GM21825 (cell line): Measurements from ENCODE around the gene KLK15.

ENCODE experiments used
- ATAC-seq: cut with Tn5 transposase; IDR thresholded peaks from one replicate; pipeline ENCODE4 v1.9.1; 2021; ENCODE audit warnings: mild to moderate bottlenecking, moderate library complexity; ENCODE audit not compliant: unreplicated experiment

KLK15 gene

DNA sequence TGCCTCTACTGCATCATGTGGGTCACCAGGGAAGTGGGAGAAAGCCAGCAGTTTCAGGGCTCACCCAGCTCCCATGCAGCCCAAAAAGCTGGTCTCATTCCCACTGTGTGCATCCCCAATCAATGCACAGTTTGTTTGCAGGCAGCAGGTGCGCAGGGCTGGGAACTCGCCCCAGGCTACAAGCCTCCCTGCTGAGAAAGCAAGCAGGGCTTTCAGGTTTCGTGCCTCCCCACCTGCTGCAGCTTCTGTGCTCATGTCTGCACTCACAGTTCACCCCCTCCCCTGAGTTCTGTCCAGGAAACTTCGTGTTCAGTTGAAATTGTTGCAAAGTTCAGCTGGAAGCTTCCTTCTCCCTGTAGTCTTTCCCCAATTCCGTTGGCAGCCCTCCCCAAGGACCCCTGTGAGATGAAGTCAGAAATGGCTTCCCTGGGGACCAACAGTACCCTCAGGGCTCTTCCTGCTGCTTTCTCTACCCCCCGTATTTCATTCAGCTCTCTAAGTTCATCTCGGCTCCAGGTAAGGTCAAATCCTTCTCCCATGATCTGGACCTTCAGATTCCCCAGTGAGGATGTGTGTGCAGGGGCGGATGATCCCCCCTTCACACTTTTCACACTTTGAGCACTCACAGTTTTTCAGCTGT, 11.0 kb upstream of the KLK15 start:
- no peak for ATAC-seq

DNA sequence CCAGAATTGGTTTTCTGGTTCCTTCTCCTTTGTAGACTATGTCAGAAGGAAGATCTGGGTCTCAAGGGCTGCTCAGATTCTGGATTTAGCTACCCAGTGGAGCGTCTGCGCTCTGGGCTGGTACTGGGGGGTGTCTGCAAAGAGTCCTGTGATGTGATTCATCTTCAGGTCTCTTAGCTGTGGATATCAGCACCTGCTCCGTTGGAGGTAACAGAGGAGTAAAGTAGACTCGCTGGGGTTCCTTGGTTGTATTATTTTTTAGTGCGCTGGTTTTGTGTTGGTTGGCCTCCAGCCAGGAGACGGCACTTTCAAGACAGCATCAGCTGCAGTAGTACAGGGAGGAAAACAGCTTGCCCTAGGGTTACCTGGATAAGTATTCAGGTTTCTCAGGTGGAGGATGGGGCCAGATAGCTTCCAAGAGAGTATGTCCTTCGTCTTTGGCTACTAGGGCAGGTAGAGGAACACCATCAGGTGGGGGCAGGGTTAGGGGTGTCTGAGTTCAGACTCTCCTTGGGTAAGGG, 10.4 kb upstream of the KLK15 start:
- no peak for ATAC-seq

DNA sequence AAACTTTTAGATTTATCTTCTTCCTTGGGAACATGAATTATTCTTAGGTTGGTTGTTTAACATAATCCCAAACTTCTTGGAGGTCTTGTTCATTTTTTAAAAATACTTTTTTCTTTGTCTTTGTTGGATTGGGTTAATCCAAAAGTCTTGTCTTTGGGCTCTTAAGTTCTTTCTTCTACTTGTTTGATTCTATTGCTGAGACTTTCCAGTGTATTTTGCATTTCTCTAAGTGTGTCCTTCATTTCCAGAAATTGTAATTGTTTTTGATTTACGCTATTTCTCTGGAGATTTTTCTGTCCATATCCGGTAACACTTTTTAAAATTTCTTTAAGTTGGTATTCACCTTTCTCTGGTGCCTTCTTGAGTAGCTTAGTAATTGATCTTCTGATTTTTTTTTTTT, 9.8 kb upstream of the KLK15 start:
- ATAC-seq, result no peak

DNA sequence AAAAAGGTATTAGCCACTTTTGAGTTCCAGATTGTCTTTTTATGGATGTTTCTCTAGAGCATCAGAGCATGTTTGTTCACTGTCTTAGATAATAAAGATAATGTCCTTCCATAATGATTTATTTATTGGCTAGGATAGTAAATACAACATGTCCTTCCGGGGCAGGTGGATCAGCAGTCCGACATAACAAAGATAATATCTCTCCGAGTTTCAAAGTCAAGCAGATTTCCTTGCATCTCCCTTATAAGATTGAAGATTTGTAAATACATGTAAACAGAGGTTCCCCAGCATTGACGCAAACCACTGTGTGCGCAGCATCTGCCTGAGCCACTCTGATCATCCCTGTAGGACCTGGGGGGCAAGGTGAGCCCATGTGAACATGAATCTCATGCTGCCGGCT, 8.8 kb upstream of the KLK15 start:
- no peak for ATAC-seq

DNA sequence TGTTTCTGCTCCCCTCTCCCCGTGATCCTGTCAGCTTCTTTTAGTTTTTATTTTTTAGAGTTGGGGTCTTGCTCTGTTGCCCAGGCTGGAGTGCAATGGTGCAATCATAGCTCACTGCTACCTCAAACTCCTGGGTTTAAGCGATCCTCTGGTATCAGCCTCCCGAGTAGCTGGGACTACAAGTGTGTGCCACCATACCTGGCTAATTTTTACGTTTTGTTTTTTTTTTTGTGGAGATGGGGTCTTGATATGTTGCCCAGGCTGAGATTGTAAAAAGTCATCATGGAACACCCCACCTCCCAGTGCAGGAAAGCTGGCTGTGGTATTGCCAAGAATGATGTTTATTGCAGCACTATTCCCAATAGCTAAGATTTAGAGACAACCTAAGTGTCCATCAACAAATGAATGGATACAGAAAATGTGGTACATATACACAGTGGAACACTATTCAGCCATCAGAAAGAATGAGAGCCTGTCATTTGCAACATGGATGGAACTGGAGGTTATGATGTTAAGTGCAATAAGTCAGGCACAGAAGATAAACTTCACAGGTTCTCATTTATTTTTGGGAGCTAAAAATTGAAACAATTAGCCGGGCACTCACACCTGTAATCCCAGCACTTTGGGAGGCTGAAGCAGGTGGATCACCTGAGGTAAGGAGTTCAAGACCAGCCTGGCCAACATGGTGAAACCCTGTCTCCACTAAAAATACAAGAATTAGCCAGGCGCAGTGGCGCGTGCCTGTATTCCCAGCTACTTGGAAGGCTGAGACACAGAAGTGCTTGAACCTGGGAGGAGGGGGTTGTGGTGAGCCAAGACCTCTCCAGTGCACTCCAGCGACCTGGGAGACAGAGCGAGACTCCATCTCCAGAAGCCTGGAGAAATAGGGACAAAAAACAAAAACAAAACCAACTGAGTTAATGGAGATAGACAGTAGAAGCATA, 6.6 kb upstream of the KLK15 start:
- no peak for ATAC-seq

DNA sequence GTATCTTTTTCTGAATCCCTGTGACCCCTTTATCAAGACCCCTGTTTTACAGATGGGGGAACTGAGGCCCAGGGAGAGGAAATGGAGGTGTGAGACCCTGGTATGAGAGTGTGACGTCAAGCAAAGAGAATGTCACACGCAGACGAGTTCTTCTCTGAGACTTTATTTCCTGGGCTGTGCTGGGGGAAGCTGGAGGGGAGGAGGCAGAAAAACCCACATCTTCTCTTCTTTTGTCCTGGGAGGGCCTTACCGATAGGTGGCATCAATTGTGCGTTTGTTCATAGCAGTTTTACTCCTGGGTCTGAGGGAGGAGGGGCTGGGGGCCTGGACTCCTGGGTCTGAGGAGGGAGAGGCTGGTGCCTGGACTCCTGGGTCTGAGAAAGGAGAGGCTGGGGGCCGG, 4.9 kb upstream of the KLK15 start:
- ATAC-seq, result no peak

DNA sequence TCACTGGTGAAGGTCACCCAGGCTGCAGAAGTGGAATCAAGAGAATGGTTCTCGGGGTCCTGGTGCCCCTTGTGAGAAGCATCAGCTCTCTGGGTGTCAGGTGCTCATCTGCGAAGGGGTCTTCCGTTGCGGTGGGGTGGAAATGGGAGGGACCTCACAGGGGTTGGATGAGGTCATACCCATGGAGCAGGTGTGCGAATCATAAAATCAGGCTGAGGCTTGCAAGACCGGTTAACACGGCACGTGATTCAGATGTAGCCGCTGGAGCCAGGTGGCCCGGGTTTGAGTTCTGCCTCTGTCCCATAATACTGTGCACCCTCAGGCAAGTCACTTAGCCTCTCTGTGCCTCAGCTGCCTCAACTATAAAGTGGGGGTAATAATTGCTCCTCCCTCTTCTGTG, 3.9 kb upstream of the KLK15 start:
- ATAC-seq, result no peak

DNA sequence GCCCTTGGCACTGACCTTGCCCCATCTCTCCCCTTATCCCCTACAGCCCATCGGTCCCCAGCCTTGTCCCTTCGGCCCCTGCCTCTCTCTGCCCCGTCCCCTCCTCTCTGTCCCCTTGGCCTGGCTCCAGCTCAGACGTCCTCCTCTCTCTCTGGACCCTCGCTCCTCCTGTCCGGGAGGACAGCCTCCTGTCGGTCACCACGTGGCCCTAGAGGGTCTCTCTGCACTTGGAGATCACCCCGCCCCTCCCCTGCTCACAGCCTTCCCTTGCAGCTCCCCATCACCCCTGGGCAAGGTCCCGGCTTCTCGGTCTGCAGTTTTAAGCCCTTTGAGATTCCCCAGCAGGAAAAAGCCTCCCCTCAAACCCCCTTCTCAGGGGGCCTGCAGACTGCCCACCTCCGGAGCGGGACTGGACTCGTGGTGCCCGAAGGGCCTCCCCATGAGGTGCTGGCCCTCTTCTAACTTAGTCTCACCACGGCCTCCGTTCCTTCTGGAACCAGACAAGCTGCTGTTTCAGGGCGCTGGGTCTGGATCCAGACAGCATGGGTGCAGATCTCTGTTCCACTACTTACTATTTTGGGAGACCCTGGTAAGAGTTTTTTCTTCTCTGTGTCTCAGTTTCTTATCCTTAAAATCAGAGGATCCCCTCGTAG, 3.3 kb upstream of the KLK15 start:
- no peak for ATAC-seq

DNA sequence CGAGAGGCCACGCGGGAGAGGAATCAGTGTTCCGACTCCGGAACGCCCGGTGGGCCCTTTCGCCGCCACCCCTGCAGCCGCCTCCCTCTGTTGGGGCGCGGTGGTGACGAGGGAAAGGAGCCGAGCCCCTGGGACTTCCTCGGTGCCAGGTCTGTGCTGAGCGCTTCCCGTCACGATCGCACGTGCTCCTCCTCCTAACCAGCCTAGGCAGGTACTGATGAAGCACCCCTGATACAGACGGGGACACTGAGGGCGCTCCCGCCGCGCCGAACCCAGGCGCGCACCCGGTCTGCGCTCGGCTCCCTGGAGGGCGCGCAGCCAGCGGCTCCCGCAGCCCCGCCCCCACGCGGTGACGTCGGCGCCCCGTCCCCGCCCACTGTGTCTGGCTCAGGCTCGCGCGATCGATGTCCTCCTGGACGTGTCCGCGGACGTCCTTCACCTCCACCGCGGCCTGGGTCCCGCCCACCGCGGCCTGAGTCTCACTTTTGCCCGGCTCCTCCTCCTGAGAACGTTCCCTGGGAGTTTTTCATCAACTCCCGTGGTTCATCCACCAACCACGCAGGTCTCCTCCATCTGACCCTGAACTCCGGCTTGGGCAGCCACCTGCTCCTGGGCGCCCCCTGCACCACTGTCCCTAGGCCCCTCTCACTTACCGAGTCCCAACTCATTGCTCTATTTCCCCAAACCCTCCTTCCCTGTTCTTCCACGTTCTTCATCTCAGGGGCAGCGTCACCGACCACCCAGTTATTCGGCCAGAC, 2.6 kb upstream of the KLK15 start:
- ATAC-seq, result peak; percentile 82

DNA sequence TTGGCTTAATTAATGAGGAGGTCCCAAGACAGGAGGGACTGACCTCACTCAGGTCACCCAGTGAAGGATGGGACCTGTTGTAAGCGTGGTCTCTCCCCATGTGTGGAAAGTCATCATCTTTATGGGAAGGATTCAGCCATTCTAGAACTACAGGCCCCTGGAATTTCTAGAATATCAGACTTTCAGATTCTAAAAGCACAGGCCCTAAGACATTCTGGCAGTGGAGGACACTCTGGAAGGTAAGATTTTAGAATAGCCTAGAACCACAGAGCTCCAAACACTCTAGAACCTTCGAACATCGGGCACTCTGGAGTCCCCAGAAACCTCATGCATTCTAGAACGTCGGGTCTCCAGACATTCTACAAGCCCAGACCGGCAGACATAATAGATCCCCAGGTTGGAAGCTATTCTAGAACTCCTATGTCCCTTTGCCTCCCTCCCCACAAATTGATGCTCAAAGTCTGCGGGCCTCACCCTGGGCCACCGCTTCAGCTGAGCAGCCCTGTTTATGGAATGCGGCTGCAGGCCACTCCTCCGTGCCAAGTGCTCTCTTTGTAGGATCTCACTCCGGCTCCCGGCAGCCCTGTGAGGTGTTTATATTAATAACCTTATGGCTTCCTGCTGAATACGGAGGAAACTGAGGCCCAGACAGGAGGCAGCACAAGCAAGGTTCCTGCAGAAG, 1.9 kb upstream of the KLK15 start:
- ATAC-seq, result no peak

DNA sequence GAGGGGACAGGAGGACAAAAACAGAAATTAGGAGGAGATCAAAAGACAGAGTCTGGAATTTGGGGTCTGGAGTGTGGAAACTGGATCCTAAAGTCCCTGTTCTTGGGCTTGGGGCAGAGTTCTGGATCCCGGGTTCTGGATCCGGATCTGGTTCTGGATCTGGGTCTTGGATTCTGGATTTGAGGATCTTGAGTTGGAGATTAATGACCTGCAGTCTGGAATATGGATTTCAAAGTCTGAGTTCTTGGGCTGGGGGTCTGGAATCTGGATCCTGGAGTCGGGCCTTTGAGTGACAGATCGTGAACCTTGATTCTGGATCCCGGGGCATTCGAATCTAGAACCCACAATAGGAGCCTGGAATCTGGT, 411 bp upstream of the KLK15 start:
- no peak for ATAC-seq

DNA sequence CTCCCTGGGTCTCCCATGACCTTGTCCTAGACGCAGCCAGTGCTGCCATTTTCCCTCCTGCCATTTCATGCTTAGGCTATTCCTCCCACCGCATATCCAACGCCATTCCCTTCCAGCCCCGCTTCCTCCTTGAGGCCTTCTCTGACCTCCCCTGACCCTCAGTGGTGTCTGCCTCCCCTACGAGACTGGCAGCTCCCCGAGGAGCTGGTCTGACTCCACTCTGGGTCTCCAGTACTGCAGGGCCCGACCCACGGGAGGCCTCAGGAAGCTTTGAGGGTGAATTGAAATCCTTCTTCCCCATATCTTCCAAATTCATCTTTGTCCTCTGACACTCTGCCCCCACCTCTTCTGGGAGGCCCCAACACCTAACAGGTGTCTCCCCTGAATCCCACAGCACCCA, 708 bp downstream of the KLK15 start:
- no peak for ATAC-seq

DNA sequence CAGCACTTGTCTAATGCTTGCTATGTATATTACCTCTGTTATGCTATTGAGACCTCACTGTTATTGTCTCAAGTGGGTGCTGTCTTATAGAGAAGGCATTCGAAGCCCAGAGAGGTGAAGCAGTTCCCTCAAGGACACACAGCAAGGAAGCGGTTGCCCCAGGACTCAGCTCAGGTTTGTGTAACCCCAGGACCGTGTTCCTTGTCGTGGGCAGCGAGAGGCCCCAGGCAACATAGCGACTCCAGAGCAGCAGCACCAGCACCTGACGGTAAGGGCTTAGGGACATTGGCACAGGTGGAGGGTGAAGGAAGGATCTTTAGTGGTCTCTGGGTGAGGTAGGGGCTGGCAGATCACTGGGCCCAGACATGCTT, 2.4 kb downstream of the KLK15 start:
- ATAC-seq, result no peak

DNA sequence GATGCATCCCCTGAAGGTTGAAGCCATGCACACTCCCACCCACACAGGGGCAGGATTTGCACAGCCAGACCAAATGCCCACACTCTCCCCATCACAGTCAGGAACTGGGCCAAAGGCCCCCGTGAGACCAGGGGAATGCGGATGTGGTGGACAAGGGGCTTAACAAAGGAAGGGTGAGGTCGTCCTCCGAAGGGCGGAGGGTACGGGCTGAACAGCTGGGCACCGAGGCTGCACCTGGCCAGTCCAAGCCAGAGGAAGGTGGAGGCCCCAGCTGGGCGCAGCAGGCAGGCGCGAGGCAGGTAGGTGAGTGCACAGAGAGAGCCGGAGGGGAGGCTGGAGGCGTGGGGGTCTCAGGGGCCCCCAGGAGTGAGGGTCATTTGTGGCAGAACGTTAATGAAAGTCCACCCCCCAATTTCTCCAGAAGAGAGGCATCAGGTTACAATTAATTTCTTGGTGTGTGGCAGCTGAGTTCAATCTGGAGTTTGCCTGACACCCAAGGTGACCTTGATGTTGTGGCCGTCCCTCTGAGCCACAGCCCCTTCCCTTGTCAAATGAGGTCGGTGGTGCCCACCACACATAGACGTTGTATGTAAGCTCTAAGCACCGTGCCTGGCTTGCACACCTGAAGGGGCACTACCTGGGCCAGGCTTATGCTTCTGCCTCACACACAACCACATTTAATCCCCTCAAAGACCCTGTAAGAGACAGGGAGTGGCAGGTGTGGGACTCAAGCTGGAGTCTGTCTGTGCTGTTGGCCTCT, 2.9 kb downstream of the KLK15 start:
- ATAC-seq, result no peak

DNA sequence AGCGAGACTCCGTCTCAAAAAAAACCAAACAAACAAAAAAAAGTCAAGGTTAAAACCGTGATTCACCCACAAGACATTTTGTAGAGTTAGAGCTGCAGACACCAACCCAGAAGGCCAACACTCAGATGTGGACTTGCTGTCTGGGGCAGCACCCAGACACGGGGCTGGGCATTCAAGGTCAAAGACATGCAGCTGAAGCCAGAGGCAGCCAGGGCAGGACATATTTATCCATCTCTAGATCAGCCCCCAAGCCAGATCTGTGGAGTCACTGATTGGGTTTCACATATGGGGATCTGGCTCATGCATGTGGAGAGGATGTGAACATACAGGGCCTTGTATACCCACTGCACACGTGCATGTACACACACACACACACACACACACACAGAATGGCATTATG, 3.6 kb downstream of the KLK15 start:
- ATAC-seq, result no peak

DNA sequence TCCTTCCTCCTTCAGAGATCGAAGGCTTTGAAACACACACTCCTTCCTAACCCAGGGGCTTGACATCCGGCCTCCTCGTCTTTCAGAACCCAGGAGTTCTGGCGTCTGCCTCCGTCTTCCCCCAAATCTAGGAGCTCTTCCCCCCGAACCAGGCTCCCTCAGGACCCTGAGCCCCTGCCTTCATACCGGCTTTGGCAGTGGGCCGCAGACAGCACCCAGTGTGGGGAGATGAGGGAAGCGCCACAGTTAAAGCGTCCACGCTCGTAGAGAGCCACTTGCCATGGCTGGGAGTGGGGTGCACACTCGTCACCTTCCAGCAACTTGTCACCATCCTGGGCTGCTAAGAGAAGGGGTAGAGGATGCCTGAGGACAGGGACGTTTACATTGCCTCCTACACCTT, 5.9 kb downstream of the KLK15 start:
- no peak for ATAC-seq

DNA sequence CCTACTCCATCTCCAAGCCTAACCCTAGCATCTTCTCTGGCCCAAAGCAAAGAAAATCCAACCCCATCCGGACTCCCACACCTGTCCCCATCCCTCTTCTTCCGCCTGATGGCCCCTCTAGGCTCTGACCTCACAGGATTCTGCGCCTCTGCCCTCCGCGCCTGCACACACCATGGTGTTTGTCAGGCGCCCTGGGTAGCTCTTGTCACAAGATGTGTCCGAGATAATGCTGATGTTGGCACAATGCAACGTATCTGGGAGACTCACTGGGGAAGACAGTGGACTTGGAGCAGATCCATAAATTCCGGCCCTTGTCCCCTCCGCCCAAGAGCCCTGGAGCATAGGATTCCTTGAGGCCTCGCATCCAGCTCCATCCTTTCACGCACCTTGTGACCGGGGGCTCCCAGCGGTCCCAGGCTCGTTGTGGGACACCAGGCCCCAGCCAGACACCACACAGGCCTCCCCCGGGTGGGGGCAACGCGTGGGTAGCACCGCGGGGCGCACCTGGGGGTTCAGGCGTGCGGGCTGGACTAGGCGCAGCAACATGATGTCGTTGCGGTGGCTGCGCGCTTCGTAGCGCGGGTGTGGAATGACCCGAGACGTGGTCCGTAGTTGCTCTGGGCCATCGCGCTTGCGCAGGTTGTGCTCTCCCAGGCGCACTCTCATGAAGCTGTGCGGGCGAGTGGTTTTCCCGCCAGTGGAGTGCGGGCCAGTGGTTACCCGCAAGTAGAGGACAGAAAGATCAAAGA, 6.7 kb downstream of the KLK15 start:
- ATAC-seq, result no peak

DNA sequence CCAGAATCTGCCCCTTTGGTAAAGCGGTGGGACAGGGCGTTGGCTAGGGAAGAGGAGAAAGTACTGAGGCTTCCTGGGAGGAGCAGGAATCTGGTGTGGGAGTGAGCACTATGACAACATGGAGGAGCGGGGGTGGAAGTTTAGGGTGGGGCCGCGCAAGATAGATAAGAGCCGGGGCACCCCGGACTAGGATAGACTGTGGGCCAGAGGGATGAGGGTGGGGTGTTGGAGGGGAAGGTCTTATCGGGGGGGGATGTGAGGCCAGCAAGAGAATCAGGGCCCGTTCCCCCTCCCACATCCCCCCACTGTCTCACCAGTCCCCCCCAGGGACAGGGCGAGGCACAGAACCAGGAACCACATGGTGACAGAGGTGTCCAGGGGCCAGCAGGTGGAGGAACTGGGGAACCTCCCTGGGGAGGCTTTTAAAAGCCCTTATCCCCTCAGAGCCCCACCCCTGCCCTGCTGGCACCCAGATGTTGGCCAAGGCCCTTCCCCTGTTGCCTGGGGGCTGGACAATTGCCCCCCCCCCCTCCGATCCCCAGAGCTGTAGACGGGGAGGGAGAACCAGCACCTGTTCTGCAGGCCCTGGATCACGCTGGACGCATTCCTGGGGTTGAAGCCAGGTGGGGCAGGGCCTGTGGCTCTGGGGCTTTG, 9.9 kb downstream of the KLK15 start, which contains the start of gene KLK1:
Gene KLK1 (minus strand): TSS at position 399 of the 654 bp plus-strand sequence. CDS start 39 bp downstream, at position 360.
- ATAC-seq, result no peak
